Hematopoietic multipotent progenitor cell treated with erythropoietin and hydrocortisone succinate and interleukin-3 and kit ligand, for 17 days (in vitro differentiated cells): Measurements from ENCODE around the gene FAM72A.
"Not testable (repeated sequence)": the region's sequence is repeated elsewhere in the genome, so short reads cannot be mapped to it uniquely, and the experiment has no call there.

Source experiments
- DNase-seq: peaks from one replicate; pipeline ENCODE4 v3.0.0-alpha.2; 2015; ENCODE audit warnings: low spot score

The FAM72A gene

GRCh38 chr1:206167350-206168029, 35.1 kb downstream of the FAM72A start:
- not testable (repeated sequence) for DNase-seq

GRCh38 chr1:206145771-206146290, 56.8 kb downstream of the FAM72A start:
- no peak for DNase-seq

GRCh38 chr1:206144605-206145004, 58.0 kb downstream of the FAM72A start:
- DNase-seq: no peak

GRCh38 chr1:206143537-206144172, 59.0 kb downstream of the FAM72A start:
- DNase-seq: no peak

DNA sequence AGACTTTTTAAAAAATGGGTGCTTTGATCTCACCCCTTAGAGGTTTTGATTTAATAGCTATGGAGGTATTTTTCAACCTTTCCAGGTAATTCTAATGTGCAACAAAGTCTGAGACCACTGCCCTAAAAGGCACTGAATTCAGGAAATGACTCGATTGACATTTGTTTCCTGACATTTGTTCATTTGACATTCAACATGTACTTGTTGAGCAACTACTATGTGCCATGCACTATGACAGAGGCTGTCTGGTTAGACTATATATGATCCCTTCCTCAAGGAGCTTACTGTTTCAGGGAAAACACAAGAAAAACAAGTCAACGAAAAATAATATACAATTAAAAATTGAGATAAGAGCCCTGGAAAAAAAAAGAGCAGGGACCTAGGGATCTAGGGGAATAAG, 59.9 kb downstream of the FAM72A start:
- no peak for DNase-seq

- DNase-seq: no peak
Observed at GRCh38 chr1:206142011-206142410, 60.6 kb downstream of the FAM72A start.

GRCh38 chr1:206136241-206136640, 66.4 kb downstream of the FAM72A start:
- no peak for DNase-seq
